Brain pericyte (primary cell): ENCODE measurements around the gene NPBWR2.

Experiments
- DNase-seq: peaks from one replicate; pipeline ENCODE4 v3.0.0-alpha.2; 2012; ENCODE audit warnings: low read depth, low spot score

NPBWR2 gene

GRCh38 chr20:64056889-64057627 is 50.3 kb downstream of the NPBWR2 start:
- DNase-seq: no peak

GRCh38 chr20:64056639-64056888 is 50.8 kb downstream of the NPBWR2 start:
- no peak for DNase-seq

- no peak for DNase-seq
Measured at GRCh38 chr20:64055893-64056638, 51.3 kb downstream of the NPBWR2 start.

- no peak for DNase-seq
Measured at GRCh38 chr20:64055396-64055892, 51.9 kb downstream of the NPBWR2 start.

- no peak for DNase-seq
Measured at GRCh38 chr20:64053841-64054661, 53.3 kb downstream of the NPBWR2 start.
